ENCODE data around the gene NHLH1.

Gene NHLH1

GRCh38 chr1:160359559-160360226 lies 7.2 kb upstream of the NHLH1 start:
- DNase-seq (ENCODE audit: low read depth): no peak
- TF ChIP-seq POLR2A (IDR thresholded peaks at IDR 0.05; ENCODE audit: extremely low read depth, insufficient read length) (no peak), MYC (IDR thresholded peaks at IDR 0.05; ENCODE audit: low read depth, low read length) (no peak)
- H3K4me3 ChIP-seq (ENCODE audit: low read depth, low read length): no peak overlapping the region

DNA sequence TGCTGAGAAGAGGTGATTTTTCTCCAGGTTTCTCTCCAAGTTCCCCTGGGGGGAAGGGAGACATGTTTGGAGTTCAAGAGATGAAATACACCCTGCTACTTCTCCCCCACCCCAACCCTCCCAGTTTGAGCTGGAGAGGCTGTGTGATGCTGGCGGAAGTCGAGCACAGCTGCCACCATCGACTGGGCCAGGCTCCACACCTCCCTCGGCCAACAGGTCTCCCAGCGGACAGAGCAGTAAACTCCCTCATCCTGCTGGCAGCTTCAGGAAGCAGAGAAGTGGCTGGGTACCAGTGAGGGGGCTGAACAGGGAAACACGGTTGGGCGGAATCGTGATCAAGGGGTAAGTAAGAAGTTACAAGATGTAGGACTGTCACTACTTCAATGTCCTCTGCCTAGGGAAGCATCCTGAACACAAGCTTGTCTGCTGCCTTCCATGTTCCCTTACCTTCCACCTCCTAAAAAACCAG lies 6.6 kb upstream of the NHLH1 start:
- H3K4me3 ChIP-seq (ENCODE audit: low read depth, low read length): no peak overlapping the region
- no peak for DNase-seq (ENCODE audit: low read depth)
- TF ChIP-seq MYC (IDR thresholded peaks at IDR 0.05; ENCODE audit: low read depth, low read length) (no peak), MAX (IDR thresholded peaks at IDR 0.05; ENCODE audit: low read depth, low read length) (no peak)
- TF ChIP-seq, protein P1, sequence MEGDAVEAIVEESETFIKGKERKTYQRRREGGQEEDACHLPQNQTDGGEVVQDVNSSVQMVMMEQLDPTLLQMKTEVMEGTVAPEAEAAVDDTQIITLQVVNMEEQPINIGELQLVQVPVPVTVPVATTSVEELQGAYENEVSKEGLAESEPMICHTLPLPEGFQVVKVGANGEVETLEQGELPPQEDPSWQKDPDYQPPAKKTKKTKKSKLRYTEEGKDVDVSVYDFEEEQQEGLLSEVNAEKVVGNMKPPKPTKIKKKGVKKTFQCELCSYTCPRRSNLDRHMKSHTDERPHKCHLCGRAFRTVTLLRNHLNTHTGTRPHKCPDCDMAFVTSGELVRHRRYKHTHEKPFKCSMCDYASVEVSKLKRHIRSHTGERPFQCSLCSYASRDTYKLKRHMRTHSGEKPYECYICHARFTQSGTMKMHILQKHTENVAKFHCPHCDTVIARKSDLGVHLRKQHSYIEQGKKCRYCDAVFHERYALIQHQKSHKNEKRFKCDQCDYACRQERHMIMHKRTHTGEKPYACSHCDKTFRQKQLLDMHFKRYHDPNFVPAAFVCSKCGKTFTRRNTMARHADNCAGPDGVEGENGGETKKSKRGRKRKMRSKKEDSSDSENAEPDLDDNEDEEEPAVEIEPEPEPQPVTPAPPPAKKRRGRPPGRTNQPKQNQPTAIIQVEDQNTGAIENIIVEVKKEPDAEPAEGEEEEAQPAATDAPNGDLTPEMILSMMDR (IDR thresholded peaks at IDR 0.05; ENCODE audit: low read depth, low read length): no peak

DNA sequence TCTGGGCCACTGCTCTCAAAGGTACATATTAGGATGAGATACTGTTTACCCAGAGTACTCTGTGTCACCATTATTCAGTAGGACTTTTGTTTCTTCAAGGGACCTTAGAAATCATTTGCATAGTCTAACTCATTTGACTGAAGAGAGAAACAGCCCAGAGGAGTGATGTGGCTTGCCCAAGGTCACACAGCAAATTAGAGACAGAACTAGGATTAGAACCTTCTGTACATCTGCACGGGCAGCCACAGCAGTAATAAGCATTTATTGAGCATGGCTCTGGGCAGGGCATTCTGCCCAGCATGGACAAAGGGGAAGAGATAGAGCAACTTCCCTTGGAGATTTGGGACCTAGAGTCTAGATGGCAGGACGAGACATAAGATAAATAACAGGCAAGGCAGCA lies 5.7 kb upstream of the NHLH1 start:
- TF ChIP-seq MYC (IDR thresholded peaks at IDR 0.05; ENCODE audit: low read depth, low read length) (no peak), MAX (IDR thresholded peaks at IDR 0.05; ENCODE audit: low read depth, low read length) (no peak), POLR2A (IDR thresholded peaks at IDR 0.05; ENCODE audit: extremely low read depth, insufficient read length) (no peak)
- TF ChIP-seq, protein P1 (IDR thresholded peaks at IDR 0.05; ENCODE audit: low read depth, low read length): no peak
- DNase-seq (ENCODE audit: low read depth): no peak
- H3K4me3 ChIP-seq (ENCODE audit: low read depth, low read length): no peak overlapping the region

DNA sequence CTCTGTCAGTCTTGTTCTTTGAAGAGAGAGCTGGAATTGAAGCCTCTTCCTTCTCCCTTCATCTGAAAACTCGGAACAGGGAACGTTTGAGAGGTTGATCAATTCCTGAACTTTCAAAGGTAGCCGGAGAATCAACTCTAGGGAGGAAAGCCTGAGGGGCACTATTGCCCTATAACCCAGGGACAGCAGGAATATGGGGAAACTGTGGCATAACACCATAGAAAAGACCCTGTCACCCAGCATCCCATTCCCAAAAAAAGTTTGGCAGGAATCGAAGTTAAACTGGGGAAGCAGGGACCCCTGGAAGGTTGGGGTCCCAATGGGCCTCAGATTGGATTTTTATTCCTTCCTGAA lies 5.1 kb upstream of the NHLH1 start:
- no peak for DNase-seq (ENCODE audit: low read depth)
- H3K4me3 ChIP-seq (ENCODE audit: low read depth, low read length): no peak overlapping the region
- TF ChIP-seq MYC (IDR thresholded peaks at IDR 0.05; ENCODE audit: low read depth, low read length) (no peak), POLR2A (IDR thresholded peaks at IDR 0.05; ENCODE audit: extremely low read depth, insufficient read length) (no peak), MAX (IDR thresholded peaks at IDR 0.05; ENCODE audit: low read depth, low read length) (no peak)
- TF ChIP-seq, protein P1 (IDR thresholded peaks at IDR 0.05; ENCODE audit: low read depth, low read length): no peak

DNA sequence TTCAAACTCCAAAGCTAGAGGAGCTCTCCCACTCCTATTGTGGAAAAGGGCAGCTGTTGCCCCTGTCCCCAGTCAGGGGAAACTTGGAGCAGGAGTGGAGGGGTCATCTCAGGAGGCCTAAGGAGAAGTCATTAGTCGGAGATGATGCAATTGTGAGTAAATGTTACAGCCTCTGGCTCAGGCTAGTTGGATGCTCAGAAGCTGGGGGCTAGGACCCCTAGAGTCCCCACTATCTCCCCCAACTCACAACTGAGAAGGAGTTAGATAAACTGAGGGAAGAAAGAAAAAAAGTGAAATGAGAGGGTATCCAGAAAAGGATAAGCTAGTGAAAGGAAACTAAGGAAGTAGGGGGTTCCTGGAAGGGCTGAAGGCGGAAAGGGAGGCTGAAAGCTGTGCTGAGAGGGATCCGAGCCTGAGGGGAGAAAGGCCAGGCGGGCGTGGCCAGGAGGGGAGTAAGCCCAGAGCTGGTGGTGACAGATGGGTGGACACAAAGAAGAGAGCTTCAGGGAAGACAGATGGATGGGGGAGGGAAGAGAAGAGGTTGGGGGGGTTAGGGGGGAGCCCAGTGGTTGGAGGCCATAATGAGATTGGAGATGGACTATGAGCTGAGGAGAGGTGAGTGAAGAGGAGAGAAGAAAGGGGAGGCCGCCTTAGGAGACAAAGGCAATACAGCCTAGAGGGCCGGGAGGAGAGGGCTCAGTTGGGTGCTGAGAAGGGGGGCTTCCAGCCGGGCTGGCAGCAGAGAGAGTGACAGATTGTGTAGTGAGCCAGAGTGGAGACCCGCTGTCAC lies 4.5 kb upstream of the NHLH1 start:
- peak; percentile 26 for DNase-seq (ENCODE audit: low read depth)
- no peak overlapping the region for H3K4me3 ChIP-seq (ENCODE audit: low read depth, low read length)

More for the DNA sequence above, 4.5 kb upstream of the NHLH1 start:
- TF ChIP-seq MAX (IDR thresholded peaks at IDR 0.05; ENCODE audit: low read depth, low read length): no peak
- TF ChIP-seq MYC (IDR thresholded peaks at IDR 0.05; ENCODE audit: low read depth, low read length): no peak
- TF ChIP-seq, protein P1 (IDR thresholded peaks at IDR 0.05; ENCODE audit: low read depth, low read length): no peak
- no peak for TF ChIP-seq POLR2A (IDR thresholded peaks at IDR 0.05; ENCODE audit: extremely low read depth, insufficient read length)
